DMS79 (cell line): ENCODE results near the gene HTRA1.

ENCODE experiments used
- DNase-seq: peaks from one replicate; lab custom pipeline; 2025; lab: John Stamatoyannopoulos, UW

The HTRA1 gene

DNA sequence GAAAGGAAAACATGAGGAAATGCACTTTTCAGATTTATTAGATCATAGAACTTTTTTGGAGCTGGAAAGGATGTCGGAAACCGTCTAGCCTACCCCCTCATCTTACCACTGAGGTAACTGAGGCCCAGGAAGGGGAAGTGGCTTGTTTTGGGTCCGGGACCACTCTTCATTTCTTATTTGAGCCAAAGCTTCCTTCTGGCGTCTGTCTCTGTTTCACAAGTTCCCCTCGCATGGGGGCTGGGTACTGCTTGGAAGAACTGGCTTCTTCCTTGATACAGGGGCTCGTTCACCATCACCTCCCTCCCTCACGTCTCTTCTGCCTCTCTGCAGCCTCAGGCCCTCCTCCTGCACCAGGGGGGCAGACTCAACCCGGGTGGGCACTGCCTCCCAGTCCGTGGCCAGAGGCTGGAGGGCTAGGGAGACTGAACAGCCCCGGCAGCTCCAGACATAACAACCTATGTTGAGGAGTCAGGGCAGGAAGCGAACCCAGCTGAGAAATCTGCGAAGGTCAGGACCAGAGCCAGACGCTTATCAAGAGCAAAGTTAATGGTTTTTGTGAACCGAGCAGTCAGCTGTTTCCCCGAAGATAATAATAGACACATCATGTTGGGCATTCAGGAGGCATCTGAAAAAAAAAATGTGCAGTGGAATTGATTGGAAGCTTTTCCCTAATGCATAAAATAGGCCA is 12.9 kb downstream of the HTRA1 start:
- DNase-seq: no peak

- DNase-seq: no peak
Measured at GRCh38 chr10:122475100-122475499, 13.7 kb downstream of the HTRA1 start.

DNA sequence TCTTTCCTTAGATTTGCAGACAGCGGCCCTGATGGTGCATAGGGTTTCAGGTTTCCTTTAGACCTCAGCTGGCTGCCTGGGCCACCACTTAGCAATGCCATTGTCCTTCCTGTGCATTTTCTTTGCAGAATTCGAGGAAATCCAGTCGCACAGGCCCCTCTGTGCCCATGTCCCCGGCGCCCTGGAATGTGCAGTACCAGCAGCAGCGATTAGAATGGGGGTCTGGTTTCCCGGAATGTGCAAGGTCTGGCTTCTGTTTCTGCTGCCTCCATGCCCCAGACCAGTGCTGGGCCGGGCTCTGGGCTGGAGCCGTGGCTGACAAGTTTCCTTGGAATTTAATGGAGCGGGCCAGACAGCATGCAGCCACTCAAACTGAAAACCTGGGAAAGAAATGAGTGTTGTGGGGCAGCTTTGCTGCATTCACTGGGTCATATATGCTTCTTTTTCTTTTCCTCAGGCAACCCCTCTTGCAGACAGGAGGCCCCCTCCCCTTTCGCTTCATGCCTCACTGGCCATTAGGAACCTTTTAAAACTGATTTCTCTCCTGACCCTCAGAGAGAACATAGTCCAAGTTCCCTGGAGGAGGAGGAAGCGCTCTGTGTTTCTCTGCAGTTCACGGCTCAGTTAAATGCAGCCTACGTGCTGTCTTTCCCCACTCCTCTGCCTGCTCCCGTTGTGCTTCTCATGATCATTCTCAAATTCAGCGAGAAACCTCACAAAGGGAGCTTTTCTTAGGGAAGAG is 14.4 kb downstream of the HTRA1 start:
- DNase-seq: no peak

GRCh38 chr10:122476333-122476695 is 15.0 kb downstream of the HTRA1 start:
- DNase-seq: peak; percentile 44

DNA sequence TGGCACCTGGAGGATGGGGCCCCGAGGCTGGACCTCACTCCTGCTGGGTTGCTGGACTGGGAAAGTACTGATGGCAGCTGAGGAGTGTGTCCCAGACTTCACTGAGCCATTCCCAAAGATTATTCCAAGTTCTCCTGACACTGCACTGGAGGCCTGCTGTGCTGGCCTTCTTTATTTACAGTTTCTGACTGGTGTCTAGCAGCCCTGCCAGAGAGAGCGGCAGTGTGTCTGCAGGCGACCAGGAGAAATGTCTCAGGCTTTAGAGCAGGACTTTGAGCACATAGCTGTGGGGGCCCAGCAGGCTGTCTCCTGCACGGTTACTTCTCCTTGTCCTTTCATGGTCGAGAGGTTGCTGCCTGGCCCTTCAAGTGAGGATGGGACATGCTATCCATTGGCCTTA is 16.1 kb downstream of the HTRA1 start:
- DNase-seq: no peak

GRCh38 chr10:122478971-122479370 is 17.6 kb downstream of the HTRA1 start:
- DNase-seq: no peak

GRCh38 chr10:122480146-122480833 is 18.9 kb downstream of the HTRA1 start:
- no peak for DNase-seq

DNA sequence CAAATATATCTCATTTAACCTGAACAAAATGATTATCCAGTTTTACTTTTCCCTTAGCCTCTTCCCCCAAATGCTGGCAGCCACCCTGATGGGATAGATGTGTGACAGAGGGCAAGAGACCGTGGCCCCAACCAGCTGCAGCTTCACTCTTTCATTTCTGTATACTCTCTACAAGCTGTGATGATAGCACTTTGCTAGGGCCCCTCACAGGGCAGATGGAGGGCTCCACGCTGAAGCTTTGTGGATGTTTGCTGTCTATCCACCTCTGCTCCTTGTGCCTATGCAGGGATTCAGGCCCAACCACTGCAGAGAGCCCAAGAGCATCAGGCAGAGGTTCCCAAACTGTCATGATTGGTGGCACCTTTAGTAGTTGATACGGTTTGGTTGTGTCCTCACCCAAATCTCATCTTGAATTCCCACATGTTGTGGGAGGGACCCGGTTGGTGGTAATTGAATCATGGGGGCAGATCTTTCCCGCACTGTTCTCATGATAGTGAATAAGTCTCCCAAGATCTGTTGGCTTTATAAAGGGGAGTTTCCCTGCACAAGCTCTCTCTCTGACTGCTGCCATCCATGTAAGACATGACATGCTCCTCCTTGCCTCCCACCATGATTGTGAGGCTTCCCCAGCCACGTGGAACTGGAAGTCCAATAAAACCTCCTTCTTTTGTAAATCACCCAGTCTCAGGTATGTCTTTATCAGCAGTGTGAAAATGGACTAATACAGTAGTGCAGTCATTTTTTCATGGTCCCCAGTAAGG is 20.1 kb downstream of the HTRA1 start:
- no peak for DNase-seq

DNA sequence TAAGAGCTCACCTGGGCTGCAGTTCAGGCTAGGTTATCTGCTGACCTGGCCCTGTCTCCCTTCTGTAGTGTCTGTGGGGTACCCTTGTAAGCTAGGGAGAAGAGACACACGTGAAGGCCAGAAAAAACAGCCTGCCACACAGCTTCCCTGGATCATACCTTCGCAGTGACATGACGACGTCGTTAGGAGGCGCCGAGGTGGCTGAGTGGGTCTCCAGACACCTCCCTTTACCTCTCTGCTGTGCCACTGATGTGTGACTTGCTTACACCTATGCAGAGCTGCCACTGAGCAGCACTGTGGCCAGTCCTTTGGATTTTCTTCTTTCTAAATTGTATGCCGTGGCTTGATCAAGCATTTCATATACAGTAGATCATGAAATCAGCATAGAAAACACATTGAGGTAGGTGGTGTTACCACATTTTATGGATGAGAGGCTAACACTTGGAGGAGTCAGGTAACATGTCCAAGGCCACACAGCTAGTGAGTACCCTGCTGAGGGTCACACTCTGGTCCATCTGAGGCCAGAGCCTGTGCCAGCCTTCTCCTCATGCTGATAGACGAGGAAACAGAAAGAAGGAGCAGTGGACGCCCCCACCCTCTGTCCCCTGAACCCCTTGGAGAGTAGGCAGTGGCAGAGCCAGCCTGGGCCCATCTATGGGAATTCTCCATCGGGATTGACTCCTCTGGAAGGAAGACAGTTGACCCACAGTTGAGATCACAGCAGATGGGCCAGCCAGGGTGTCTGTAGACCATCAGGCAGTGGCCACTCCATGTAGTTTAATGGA is 23.1 kb downstream of the HTRA1 start:
- no peak for DNase-seq

DNA sequence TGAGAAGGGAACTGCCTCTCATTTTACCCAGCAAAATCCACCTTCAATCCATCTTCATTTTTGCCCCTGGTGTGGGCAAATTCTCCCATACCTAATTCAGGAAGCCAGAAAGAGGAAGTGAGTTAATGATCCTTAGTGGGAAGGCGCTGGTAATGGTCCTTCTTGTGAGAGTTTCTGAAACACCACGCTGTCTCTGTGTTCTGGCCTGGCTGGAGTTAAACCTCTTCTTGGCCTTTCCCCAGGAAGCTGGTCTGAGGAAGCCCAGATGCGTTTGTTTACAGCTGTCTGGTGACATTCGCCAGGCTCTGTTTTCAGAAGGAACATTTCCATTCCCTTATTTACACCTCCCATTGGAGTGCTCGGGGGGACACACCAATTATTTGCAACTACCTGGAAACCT is 24.3 kb downstream of the HTRA1 start:
- DNase-seq: no peak

DNA sequence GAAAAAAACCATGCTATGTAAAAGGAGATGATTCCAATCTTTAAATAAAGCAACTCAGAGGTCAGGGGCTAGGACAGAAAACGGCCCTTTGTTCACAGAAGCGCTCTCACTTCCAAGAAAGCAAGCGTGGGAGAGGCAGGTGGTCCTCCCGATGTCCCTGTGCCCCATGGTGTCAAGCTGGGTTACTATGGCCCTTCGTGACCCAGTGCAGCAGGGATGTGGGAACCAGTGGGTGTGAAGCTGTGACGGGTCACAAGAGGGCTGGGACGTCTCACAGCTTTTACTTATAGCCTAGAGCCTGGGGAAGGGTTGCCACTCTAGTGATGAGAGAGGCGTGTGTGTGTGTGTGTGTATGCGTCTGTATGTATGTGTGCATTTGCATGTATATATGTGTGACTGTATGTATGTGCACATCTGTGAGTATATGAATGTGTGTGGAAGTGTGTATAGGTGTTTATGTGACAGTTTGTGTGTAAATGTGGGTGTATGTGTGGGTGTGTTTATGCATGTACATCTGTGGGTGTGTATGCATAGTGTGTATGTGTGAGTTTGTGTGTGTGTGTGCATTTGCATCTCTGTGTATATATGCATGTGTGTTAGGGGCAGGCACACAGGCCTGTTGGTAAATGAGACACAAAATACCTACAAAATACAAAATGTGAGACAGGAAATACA is 25.2 kb downstream of the HTRA1 start:
- no peak for DNase-seq

- peak; percentile 29 for DNase-seq
Measured at GRCh38 chr10:122487174-122487765, 25.9 kb downstream of the HTRA1 start.

- no peak for DNase-seq
Measured at GRCh38 chr10:122490268-122490667, 28.9 kb downstream of the HTRA1 start.

DNA sequence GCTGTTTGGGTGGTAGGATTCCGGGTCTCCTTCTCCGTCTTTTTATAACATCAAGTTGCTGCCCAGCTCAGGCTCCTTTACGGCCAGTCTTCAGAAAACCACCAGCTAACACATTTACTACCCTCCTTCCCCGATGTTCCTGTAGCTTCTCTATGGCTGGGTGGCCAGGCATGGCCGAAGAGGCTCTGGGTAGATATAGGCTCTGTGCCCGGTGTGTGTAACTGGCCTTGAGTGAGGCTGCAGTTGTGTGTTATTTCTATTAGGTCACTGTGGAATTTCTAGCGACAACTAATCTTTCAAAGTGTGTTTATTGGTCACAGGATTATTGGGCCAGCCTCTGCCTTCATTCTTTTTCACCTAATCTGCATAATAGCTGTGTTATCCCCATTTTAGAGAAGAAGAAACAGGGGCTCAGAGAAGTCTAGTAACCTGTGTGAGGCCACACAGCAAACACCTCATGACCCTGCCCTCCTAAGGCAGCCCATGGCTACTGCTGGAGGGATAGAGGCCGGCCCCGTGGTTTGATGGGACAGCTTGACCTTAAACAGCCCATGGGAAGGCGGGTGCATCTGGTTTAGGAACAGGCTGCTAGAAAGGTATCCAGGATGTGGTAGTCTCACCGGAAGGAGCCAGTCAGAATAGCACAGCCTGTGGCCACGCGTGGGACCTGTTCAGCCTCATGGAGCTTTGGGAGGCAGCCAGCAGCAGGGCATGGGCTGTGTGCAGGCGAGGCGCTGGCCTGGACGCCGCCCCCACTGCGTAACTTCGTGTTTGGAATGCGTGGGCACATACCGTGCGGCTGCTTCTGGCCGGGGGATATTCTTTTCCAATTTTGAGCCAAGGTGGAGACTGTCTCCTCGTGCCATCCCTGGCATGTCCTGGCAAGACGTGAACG is 29.7 kb downstream of the HTRA1 start:
- no peak for DNase-seq

DNA sequence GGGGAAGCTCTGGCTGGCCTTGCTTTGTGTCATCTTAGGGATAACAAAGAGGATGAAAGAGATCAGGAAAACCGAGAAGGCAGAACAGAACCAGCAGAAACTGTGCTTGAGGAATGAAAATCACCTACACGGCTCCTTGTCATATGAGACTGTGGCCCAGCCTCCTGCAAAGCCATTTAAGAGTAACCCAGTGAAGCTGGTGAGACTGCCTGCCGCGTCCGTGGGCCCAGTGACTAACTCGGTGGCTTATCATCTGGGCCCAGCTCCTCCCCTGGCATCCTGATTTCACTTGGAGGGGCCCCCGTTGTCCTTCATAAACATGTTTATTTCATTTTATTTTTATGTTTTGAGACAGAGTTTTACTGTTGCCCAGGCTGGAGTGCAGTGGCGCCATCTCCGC is 30.7 kb downstream of the HTRA1 start:
- no peak for DNase-seq

- DNase-seq: no peak
Measured at GRCh38 chr10:122492999-122493481, 31.7 kb downstream of the HTRA1 start.

GRCh38 chr10:122493761-122494160 is 32.4 kb downstream of the HTRA1 start:
- no peak for DNase-seq

DNA sequence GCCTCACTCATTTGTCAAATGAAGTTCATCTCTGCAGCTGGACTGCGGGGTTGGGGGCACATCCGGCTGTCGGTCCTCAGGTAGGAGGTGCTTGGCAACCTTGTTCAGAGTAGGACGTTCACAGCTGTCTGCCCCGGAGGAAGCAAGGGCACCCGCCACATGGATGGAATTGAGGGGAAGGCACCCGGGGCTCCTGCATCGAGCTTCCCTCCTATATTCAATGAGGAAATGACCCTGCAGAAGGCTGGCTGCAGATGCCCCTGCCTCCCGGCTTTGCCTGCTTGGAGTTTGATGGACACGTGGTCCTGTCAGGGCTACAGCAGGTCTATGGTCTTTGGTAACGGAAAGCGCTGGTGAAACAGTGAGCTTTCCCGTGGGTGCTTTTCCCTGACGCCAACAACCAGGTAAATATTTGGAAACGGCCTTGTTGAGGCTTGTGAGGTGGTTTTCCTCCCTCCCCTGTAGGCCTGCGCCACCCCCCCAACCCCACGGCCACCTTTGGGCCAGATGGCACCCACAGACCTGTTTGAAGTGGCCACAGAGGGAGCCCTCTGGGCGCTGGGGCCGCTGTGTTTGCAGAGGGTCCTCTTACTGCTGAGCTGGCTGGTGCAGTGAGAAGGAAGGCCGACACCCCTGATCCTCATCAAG is 32.9 kb downstream of the HTRA1 start:
- no peak for DNase-seq

GRCh38 chr10:122494833-122495232 is 33.5 kb downstream of the HTRA1 start:
- no peak for DNase-seq
